SK-N-SH (cell line): ENCODE data around the gene SH3BP4. TPM values are rescaled to one million over a fixed set of nuclear protein-coding genes. Genes with fewer than 3 reads are reported as not detected.

Experiments
- CTCF ChIA-PET: fragments of 300-600, 350-600 bp; formaldehyde crosslinking; extraction: SDS; loops from one replicate; lab custom pipeline; 2021; lab: Yijun Ruan, JAX
- POLR2A ChIA-PET: fragments of 350-600 bp; sonication (Branson Sonifier 250); formaldehyde crosslinking; extraction: SDS; loops from one replicate; lab custom pipeline; 2020; ENCODE audit warnings: antibody characterized with exemption, inconsistent platforms; lab: Yijun Ruan, JAX
- DNase-seq: peaks from one replicate; pipeline ENCODE4 v3.0.0; 2012
- H2AFZ ChIP-seq: fragments of 200-600 bp; sonication (generic); 2 replicates; pipeline ENCODE4 v1.8.1; 2016; ENCODE audit warnings: antibody characterized with exemption, mild to moderate bottlenecking, low read depth
- H3F3A ChIP-seq: fragments of 200-600 bp; sonication (generic); replicated peaks from 2 replicates; pipeline ENCODE3; 2016; ENCODE audit warnings: antibody characterized with exemption, mild to moderate bottlenecking; ENCODE audit not compliant: insufficient read depth
- H3K27ac ChIP-seq, 2 experiments: fragments of 200-500 bp in 1 of 2; fragments of 200-600 bp in 1 of 2; sonication (Bioruptor generic) in 1 of 2; sonication (generic), shearing (Covaris generic) in 1 of 2; 2 replicates each; pipeline versions ENCODE4 v1.5.1 to v1.6.1; 2014 to 2016; ENCODE audit warnings: low read depth in 2 of 2, inconsistent platforms in 1 of 2, low read length in 1 of 2, mild to moderate bottlenecking in 1 of 2, mixed read lengths in 1 of 2
- H3K27me3 ChIP-seq: fragments of 200-600 bp; sonication (generic), shearing (Covaris generic); 2 replicates; pipeline ENCODE4 v1.6.1; 2016; ENCODE audit warnings: mixed run types; ENCODE audit not compliant: insufficient read depth
- H3K36me3 ChIP-seq, 2 experiments: fragments of 200-500 bp in 1 of 2; fragments of 200-600 bp in 1 of 2; sonication (Bioruptor generic) in 1 of 2; sonication (generic) in 1 of 2; replicated peaks in 1 of 2; 2 replicates each; pipeline versions ENCODE3 to v1.5.1; 2014 to 2016; ENCODE audit warnings: low read length in 1 of 2, mild to moderate bottlenecking in 1 of 2; ENCODE audit not compliant: insufficient read depth in 2 of 2, control insufficient read depth in 1 of 2
- H3K4me1 ChIP-seq, 2 experiments: fragments of 200-500 bp in 1 of 2; fragments of 200-600 bp in 1 of 2; sonication (Bioruptor generic) in 1 of 2; sonication (generic), shearing (Covaris generic) in 1 of 2; 2 replicates each; pipeline versions ENCODE4 v1.5.1 to v1.6.1; 2014 to 2016; ENCODE audit warnings: low read depth in 1 of 2, low read length in 1 of 2, mixed run types in 1 of 2; ENCODE audit not compliant: insufficient read depth in 2 of 2, control insufficient read depth in 1 of 2
- H3K4me2 ChIP-seq: fragments of 200-600 bp; sonication (generic), shearing (Covaris generic); 2 replicates; pipeline ENCODE4 v1.6.1; 2017; ENCODE audit warnings: mixed run types
- H3K4me3 ChIP-seq, 2 experiments: fragments of 200-500 bp in 1 of 2; fragments of 200-600 bp in 1 of 2; sonication (Bioruptor generic) in 1 of 2; sonication (generic), shearing (Covaris generic) in 1 of 2; 2 replicates each; pipeline versions ENCODE4 v1.5.1 to v1.8.1; 2014 to 2016; ENCODE audit warnings: low read depth in 2 of 2, inconsistent platforms in 1 of 2, low read length in 1 of 2, mild to moderate bottlenecking in 1 of 2, mixed read lengths in 1 of 2, moderate library complexity in 1 of 2
- H3K79me2 ChIP-seq: fragments of 200-600 bp; sonication (generic); 2 replicates; pipeline ENCODE4 v1.8.1; 2017; ENCODE audit warnings: mild to moderate bottlenecking; ENCODE audit not compliant: insufficient read depth
- H3K9ac ChIP-seq: fragments of 200-600 bp; sonication (generic); 2 replicates; pipeline ENCODE4 v1.6.1; 2017; ENCODE audit warnings: mixed run types
- H3K9me2 ChIP-seq: fragments of 200-600 bp; sonication (generic); 2 replicates; pipeline ENCODE4 v1.6.1; 2017; ENCODE audit warnings: mixed run types
- H3K9me3 ChIP-seq: fragments of 200-600 bp; sonication (generic); 2 replicates; pipeline ENCODE4 v1.6.1; 2017; ENCODE audit warnings: mixed run types, mild to moderate bottlenecking, moderate library complexity
- H4K20me1 ChIP-seq: fragments of 200-600 bp; sonication (generic); 2 replicates; pipeline ENCODE4 v1.6.1; 2017; ENCODE audit warnings: mild to moderate bottlenecking, mixed run types; ENCODE audit not compliant: insufficient read depth
- EZH2phosphoT487 ChIP-seq: fragments of 200-600 bp; sonication (generic); IDR thresholded peaks from 2 replicates; pipeline ENCODE4 v1.6.1; 2017; ENCODE audit warnings: low read depth, mixed run types, mild to moderate bottlenecking, antibody characterized with exemption, moderate library complexity, borderline replicate concordance
- FOXM1 ChIP-seq: IDR thresholded peaks from 2 replicates; pipeline ENCODE4 v1.4.0; 2012; ENCODE audit warnings: low read depth, mild to moderate bottlenecking
- GABPA ChIP-seq: IDR thresholded peaks from 2 replicates; pipeline ENCODE4 v1.4.0; 2012; ENCODE audit warnings: low read depth, mild to moderate bottlenecking
- GATA2 ChIP-seq: sonication (generic); formaldehyde crosslinking; IDR thresholded peaks from 2 replicates; pipeline ENCODE4 v1.5.0; 2020; ENCODE audit warnings: mild to moderate bottlenecking, missing genetic modification reagents
- NRF1 ChIP-seq: IDR thresholded peaks from 2 replicates; pipeline ENCODE4 v1.6.1; 2012; ENCODE audit warnings: low read depth, mild to moderate bottlenecking, low read length
- POLR2AphosphoS5 ChIP-seq: IDR thresholded peaks from 2 replicates; pipeline ENCODE4 v1.6.1; 2012; ENCODE audit warnings: low read depth, low read length
- RCOR1 ChIP-seq: fragments of 150-350 bp; IDR thresholded peaks from 2 replicates; pipeline ENCODE4 v1.6.1; 2017; ENCODE audit warnings: antibody characterized with exemption, low read length
- RFX5 ChIP-seq: IDR thresholded peaks from 2 replicates; pipeline ENCODE4 v1.6.1; 2012; ENCODE audit warnings: mild to moderate bottlenecking, improper control_type of control experiment, low read length
- SMC3 ChIP-seq: IDR thresholded peaks from 2 replicates; pipeline ENCODE4 v1.6.1; 2012; ENCODE audit warnings: low read depth, low read length, improper control_type of control experiment
- TCF12 ChIP-seq: IDR thresholded peaks from 2 replicates; pipeline ENCODE4 v1.4.0; 2012
- TEAD4 ChIP-seq: IDR thresholded peaks from 2 replicates; pipeline ENCODE4 v1.4.0; 2012; ENCODE audit warnings: mild to moderate bottlenecking, borderline replicate concordance; ENCODE audit not compliant: insufficient read depth
- YY1 ChIP-seq: IDR thresholded peaks from 2 replicates; pipeline ENCODE4 v1.4.0; 2012; ENCODE audit warnings: low read depth, mild to moderate bottlenecking
- WGBS: methylation state at CpG from one replicate; pipeline ENCODE4 v1.1.6; 2017; ENCODE audit warnings: low lambda C conversion rate; 5-methylcytosine and 5-hydroxymethylcytosine counted together
- polyA plus RNA-seq, 3 experiments: library from polyadenylated mRNA; depleted of rRNA; stranded (reverse); fragments of >200 nt; gene quantifications; 2 replicates each; pipeline ENCODE4 v1.2.3, GENCODE V29; 2012
- TF ChIP-seq, protein P1 (sequence below): IDR thresholded peaks from 2 replicates; pipeline ENCODE4 v1.6.1; 2012; ENCODE audit warnings: mild to moderate bottlenecking, low read depth, low read length, moderate library complexity
- TF ChIP-seq, protein P2 (sequence below): IDR thresholded peaks from 2 replicates; pipeline ENCODE4 v1.4.0; 2012; ENCODE audit warnings: low read depth, borderline replicate concordance
- TF ChIP-seq, protein P3 (sequence below): fragments of 150-350 bp; IDR thresholded peaks from 2 replicates; pipeline ENCODE4 v1.6.1; 2017; ENCODE audit warnings: antibody characterized with exemption, low read length, low read depth, borderline replicate concordance

SH3BP4 gene
- polyA plus RNA-seq, 1 of the 3 experiments (the other 2 are of a cell fraction), result 27.7 TPM

DNA sequence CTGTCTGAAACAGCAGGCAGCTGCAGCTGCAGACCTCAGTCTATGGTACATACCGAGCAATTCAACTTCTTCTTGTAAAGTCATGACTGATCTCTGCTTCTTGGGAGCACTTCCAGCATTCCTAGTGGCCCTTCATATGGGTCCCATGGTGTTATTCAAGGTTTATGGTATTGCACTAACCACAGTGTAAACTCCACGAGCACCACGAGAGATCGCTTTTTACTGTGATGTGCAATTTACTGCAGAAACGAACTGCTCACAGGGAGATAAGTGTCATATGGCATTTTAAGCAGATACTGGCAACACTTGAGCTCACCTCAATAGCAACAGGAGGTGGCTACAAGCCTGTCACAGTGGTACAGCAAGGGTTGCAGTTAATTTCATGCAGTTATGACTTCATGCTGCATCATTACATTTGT lies 38.6 kb upstream of the SH3BP4 start:
- Histone ChIP-seq H3K4me1 (no peaks in the 10 kb centered on the region; a peak in 1 of 4 replicates), H3K27me3 (no peaks in the 10 kb centered on the region), H3K79me2 (no peaks in the 10 kb centered on the region), H3K9me2 (no peaks in the 10 kb centered on the region), H4K20me1 (no peaks in the 10 kb centered on the region), H3K4me2 (no peak overlapping the region), H3K9ac (no peak overlapping the region), H3K4me3 (no peak overlapping the region), H3F3A (no peaks in the 10 kb centered on the region), H3K27ac (no peak overlapping the region)
- POLR2A ChIA-PET, result no interaction called here
- 87% methylated on average over 5 of the region's 5 CpGs for WGBS
- TF ChIP-seq, protein P1, sequence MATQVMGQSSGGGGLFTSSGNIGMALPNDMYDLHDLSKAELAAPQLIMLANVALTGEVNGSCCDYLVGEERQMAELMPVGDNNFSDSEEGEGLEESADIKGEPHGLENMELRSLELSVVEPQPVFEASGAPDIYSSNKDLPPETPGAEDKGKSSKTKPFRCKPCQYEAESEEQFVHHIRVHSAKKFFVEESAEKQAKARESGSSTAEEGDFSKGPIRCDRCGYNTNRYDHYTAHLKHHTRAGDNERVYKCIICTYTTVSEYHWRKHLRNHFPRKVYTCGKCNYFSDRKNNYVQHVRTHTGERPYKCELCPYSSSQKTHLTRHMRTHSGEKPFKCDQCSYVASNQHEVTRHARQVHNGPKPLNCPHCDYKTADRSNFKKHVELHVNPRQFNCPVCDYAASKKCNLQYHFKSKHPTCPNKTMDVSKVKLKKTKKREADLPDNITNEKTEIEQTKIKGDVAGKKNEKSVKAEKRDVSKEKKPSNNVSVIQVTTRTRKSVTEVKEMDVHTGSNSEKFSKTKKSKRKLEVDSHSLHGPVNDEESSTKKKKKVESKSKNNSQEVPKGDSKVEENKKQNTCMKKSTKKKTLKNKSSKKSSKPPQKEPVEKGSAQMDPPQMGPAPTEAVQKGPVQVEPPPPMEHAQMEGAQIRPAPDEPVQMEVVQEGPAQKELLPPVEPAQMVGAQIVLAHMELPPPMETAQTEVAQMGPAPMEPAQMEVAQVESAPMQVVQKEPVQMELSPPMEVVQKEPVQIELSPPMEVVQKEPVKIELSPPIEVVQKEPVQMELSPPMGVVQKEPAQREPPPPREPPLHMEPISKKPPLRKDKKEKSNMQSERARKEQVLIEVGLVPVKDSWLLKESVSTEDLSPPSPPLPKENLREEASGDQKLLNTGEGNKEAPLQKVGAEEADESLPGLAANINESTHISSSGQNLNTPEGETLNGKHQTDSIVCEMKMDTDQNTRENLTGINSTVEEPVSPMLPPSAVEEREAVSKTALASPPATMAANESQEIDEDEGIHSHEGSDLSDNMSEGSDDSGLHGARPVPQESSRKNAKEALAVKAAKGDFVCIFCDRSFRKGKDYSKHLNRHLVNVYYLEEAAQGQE, result no peak
- TF ChIP-seq, protein P2, sequence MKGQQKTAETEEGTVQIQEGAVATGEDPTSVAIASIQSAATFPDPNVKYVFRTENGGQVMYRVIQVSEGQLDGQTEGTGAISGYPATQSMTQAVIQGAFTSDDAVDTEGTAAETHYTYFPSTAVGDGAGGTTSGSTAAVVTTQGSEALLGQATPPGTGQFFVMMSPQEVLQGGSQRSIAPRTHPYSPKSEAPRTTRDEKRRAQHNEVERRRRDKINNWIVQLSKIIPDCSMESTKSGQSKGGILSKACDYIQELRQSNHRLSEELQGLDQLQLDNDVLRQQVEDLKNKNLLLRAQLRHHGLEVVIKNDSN, result no peak
- TF ChIP-seq GABPA, result no peak
- no peak for TF ChIP-seq FOXM1
- no peak for TF ChIP-seq SMC3
- no peak for TF ChIP-seq GATA2
- TF ChIP-seq TCF12, result no peak
- no peak for TF ChIP-seq RCOR1
- no peak for TF ChIP-seq EZH2phosphoT487
- TF ChIP-seq NRF1, result no peak
- no peak for TF ChIP-seq TEAD4
- TF ChIP-seq POLR2AphosphoS5, result no peak
- TF ChIP-seq, all 33 proteins: peak for 0
- H3K36me3 ChIP-seq, result no peaks in the 10 kb centered on the region
- no peak for DNase-seq
- CTCF ChIA-PET, result no interaction called here
- no peaks in the 10 kb centered on the region for H3K9me3 ChIP-seq
- no peak overlapping the region for H2AFZ ChIP-seq

DNA sequence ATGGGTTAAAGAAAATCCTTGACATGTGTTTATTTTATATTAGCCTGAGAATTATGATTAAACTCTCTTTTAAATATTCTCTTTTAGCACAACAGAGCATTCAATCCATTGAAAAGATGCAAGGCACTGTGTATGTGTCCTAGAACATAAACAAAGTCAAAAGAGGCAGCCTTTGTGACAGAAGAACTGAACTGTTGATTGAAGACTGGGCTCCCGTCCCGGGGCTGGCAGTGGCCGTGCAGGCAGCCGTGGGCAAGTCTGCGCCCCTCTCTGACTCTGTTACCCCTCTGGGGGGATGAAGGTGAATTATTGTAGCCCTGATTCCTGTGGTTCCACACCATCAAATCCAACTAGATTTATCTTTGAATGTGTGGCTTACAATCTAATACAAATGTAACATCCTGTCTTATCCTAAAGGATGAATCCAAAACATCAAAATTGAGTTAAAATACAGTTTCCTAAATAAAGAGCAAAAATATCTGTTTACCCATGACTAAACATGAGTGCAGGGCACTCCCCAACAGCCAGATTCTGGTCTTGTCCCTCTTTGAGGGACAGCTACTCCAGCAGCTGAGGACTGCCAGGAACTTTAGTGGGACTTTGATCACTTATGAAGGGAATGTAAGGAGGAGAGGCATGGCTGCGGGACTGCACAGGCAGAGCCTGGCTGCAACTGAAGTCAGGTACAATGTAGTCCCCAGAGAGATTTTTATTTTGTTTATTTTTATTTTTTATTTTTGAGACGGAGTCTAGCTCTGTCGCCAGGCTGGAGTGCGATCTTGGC lies 37.3 kb upstream of the SH3BP4 start:
- Histone ChIP-seq H3K9me3 (no peaks in the 10 kb centered on the region), H2AFZ (no peak overlapping the region), H3K4me1 (no peaks in the 10 kb centered on the region; a peak in 1 of 4 replicates), H3K4me3 (no peak overlapping the region), H4K20me1 (no peaks in the 10 kb centered on the region), H3K27ac (no peak overlapping the region), H3F3A (no peaks in the 10 kb centered on the region), H3K9ac (no peak overlapping the region), H3K79me2 (no peaks in the 10 kb centered on the region), H3K36me3 (no peaks in the 10 kb centered on the region), H3K27me3 (no peaks in the 10 kb centered on the region), H3K4me2 (no peak overlapping the region), H3K9me2 (no peaks in the 10 kb centered on the region)
- ChIA-PET POLR2A (no interaction called here), CTCF (no interaction called here)
- 89% methylated on average over 9 of the region's 9 CpGs for WGBS
- DNase-seq, result no peak
- TF ChIP-seq GATA2, result no peak
- TF ChIP-seq, protein P3, sequence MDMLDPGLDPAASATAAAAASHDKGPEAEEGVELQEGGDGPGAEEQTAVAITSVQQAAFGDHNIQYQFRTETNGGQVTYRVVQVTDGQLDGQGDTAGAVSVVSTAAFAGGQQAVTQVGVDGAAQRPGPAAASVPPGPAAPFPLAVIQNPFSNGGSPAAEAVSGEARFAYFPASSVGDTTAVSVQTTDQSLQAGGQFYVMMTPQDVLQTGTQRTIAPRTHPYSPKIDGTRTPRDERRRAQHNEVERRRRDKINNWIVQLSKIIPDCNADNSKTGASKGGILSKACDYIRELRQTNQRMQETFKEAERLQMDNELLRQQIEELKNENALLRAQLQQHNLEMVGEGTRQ, result no peak
- TF ChIP-seq POLR2AphosphoS5, result no peak
- no peak for TF ChIP-seq YY1
- no peak for TF ChIP-seq RFX5
- no peak for TF ChIP-seq EZH2phosphoT487
- TF ChIP-seq GABPA, result no peak
